Breast epithelium (tissue), 3 donors: ENCODE measurements around the gene UST.

Source experiments
- POLR2A ChIP-seq: fragments of 450-650 bp; IDR thresholded peaks from one replicate; pipeline ENCODE4 v1.6.1; 2016; ENCODE audit warnings: antibody characterized with exemption, mild to moderate bottlenecking, moderate library complexity
- TF ChIP-seq, protein P1 (sequence below), 3 donors: fragments of 450-650 bp; IDR thresholded peaks; one replicate each; pipeline ENCODE4 v1.5.1; 2016 to 2017; ENCODE audit warnings: antibody characterized with exemption in 3 of 3, mild to moderate bottlenecking in 3 of 3, moderate library complexity in 3 of 3

DNA sequence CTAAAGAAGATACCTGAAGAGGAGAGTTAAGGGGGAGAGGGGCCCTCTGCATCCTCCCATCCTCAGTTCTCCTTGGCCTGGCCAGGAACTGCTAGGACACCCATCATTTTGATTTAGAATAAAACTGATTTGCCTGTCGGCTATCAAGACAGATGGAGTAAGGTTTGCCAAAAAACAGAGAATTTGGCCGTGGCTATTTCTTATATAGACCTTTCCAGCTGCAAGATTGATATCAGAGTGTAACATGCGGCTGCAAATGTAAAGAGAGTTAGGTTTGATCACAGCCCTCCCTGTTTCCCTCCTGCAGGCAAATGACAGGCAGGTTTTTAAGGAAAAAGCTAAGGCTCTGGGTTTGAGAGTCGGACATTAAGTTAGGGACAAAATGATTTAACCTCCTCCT lies 344.1 kb downstream of the UST start:
- TF ChIP-seq, protein P1, sequence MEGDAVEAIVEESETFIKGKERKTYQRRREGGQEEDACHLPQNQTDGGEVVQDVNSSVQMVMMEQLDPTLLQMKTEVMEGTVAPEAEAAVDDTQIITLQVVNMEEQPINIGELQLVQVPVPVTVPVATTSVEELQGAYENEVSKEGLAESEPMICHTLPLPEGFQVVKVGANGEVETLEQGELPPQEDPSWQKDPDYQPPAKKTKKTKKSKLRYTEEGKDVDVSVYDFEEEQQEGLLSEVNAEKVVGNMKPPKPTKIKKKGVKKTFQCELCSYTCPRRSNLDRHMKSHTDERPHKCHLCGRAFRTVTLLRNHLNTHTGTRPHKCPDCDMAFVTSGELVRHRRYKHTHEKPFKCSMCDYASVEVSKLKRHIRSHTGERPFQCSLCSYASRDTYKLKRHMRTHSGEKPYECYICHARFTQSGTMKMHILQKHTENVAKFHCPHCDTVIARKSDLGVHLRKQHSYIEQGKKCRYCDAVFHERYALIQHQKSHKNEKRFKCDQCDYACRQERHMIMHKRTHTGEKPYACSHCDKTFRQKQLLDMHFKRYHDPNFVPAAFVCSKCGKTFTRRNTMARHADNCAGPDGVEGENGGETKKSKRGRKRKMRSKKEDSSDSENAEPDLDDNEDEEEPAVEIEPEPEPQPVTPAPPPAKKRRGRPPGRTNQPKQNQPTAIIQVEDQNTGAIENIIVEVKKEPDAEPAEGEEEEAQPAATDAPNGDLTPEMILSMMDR (IDR thresholded peaks at IDR 0.05) = no peak
- TF ChIP-seq POLR2A = no peak
